HG03565 (cell line): ENCODE data around the gene ECT2L.

Source experiments
- ATAC-seq: cut with Tn5 transposase; IDR thresholded peaks from one replicate; pipeline ENCODE4 v1.9.1; 2021; ENCODE audit warnings: mild to moderate bottlenecking, moderate library complexity; ENCODE audit not compliant: unreplicated experiment

ECT2L gene, protein sequence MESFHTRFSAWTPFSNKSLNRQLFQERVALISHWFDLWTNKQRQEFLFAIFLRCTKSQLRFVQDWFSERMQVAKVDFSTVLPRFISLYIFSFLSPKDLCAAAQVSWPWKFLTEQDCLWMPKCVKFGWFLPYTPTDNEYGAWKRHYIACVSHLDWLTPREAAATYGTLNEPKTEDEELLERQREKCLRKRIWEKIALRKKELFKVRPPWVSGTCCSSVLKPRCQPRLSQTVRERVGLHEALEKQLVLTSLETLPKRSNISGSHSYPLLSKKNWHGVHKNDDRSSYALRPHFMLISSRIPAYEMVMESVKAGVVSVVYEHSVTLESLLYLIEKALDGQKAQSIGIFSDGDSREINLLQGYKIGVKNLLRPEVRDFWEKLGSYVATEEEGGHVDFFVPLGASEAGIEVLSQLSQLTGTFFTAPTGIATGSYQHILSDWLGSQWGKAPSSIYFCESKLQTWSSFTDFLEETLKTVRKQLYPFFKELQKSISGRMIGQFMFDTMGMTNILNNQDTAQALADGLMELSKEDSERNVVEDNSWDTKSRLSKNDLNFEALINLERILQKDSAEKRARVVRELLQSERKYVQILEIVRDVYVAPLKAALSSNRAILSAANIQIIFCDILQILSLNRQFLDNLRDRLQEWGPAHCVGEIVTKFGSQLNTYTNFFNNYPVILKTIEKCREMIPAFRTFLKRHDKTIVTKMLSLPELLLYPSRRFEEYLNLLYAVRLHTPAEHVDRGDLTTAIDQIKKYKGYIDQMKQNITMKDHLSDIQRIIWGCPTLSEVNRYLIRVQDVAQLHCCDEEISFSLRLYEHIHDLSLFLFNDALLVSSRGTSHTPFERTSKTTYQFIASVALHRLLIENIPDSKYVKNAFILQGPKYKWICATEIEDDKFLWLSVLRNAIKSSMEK

DNA sequence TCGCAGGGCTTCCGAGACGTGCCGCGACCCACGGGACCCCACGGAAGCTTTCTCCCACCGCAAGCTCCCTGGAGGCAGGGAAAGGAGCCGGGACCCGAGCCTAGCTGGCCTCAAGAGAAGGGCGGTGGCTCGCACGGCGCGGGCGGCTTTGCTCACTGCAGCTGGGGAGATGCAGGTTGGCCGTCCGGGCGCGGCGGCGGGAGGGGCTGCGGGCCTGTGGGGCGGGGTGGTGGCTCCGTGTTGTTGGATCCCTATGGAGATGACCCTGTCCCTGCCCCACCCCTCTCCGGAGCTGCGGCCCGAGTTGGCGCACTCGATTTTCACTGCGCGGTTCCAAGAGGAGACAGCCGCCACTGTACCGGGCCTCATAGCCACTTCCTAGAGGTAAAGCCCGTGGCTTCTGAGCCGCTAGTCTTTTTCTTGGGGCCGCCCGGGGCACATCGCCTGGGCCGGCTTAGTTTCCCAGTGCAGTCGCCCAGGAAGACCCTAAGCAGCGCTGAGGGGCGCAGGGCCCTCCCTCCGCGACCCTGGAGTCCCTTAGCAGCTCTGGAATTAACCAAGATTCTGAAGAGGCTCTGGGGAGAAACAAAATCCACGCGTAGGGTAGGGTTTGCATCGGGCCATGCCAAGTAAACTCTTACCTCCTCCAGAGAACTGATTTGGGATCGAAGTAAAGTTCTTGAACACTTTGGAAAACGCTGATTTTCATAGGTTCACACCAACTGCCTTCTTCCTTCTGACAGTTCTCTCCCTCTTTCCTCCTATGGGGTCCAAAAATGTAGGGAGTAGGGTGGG is at the start of gene ECT2L:
Gene ECT2L, plus strand, starts transcription at position 279 of the 795 bp plus-strand sequence. CDS start 17,188 bp downstream, outside the sequence.
- ATAC-seq, result no peak

DNA sequence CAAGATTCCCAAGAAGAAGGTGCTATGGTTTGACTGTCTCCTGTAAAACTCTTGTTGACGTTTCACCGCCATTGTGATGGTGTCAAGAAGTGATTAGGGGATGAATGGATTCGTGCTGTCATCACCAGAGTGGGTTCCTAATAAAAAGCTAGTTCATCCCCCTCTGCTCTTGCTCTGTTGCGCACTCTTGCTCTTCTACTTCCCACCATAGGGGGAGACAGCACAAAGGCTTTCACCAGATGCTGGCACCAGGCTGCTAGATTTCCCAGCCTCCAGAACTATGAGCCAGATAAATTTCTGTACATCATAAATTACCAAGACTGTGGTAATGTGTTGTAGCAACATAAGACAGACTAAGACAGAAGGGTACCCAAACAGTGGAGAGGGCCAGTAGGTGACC is 43.9 kb upstream of the ECT2L start:
- no peak for ATAC-seq

DNA sequence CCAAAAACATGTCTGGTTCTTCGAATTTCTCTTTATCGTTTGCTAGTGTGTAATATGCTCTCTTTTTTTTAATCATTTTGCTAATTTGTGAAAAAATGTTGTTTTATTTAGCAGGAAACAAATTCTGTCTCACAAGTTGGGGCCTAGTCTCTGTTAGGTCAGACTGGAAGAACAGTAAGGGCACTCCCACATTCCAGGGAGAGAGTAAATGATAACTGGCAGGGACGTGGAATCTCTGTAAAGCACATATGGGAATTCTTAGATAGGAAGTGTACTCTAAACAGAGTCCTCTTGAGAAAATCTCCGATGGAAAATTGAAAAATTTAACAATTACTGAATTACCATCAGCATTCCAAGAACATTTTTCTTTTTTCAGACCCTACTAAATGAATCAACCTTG is 38.8 kb upstream of the ECT2L start:
- no peak for ATAC-seq

DNA sequence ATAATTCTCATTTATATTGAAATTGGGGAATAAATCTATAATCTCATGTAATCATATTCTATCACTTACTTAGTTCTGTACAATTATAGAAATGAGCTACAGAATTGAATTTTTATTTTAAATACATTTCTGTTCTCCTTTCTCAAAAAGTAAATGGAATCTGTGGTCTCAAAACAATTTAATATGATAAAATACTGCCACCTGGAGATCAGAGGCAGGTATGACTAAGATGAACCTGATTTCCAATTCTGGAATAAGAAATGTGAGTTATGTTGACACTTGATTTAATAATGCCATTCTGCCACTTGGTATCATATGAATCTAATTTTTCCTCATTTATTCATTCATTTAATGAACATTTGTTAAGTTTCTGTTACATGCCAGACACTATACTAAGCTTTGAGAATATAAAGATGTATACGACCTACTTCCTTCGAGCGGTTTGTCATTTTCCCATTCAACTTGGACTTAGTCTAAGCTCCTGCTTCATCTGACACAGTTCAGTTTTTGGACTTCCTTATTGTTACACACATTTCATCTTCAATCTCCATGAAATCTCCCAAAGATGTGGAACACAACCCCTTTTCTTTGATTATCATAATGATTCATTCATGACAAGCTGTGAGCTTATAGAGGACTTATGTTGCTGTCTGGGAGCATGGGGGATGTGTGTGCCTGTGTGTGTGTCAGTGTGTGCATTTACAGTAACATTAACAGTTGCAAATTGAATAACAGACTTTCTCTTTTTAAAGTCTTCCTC is 29.8 kb upstream of the ECT2L start:
- ATAC-seq, result no peak

DNA sequence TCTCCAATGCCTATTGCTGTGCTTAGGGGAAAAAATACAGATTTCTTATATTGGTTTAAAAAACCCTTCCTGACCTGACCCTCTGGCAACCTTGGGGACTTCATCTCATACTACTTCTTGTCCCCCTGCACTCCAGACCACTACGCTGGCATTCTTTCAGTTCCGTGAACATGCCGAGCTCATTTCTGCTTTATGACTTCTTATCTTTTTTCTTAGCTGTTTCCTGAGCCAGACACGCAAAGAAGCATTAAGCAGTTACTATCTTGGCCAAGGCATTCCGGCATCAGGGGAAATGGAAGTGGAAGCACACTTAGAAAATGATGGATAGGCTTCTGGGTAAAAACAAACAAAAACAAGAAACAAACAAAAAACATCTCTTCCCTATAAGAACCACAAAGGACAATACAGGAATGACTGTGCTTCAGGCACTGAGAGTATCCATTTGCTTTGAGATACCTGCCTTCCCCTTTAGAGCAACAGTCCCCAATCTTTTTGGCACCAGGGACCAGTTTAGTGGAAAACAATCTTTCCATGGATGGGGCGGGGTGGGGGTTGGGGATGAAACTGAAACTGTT is 26.7 kb upstream of the ECT2L start:
- ATAC-seq, result no peak

DNA sequence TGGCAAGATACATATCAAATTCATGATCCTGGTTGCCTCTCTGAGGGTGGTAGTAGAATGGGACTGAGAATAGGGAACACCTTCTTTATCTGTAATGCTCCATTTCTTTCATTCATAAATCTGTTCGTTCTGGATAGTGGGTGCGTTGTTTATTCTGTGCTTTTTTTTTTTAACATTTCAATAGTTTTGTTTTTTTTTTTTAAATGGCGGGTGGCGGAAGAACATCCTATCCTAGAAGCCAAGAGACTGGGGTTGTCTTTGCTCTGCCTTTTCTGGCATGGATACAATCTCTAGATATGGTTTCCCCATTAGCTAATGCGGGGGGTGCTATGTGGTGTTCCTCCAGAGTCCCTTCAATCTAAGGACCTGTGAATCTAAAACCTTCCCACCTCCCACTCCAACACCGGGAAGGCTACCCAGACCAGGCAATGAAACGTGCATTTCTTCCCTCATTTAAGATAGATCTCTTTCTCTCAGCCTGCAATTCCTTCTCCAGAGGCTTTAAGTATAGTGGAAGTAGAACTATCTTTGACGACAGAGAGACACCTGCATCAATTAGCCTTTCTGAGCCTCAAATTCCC is 23.2 kb upstream of the ECT2L start:
- no peak for ATAC-seq

DNA sequence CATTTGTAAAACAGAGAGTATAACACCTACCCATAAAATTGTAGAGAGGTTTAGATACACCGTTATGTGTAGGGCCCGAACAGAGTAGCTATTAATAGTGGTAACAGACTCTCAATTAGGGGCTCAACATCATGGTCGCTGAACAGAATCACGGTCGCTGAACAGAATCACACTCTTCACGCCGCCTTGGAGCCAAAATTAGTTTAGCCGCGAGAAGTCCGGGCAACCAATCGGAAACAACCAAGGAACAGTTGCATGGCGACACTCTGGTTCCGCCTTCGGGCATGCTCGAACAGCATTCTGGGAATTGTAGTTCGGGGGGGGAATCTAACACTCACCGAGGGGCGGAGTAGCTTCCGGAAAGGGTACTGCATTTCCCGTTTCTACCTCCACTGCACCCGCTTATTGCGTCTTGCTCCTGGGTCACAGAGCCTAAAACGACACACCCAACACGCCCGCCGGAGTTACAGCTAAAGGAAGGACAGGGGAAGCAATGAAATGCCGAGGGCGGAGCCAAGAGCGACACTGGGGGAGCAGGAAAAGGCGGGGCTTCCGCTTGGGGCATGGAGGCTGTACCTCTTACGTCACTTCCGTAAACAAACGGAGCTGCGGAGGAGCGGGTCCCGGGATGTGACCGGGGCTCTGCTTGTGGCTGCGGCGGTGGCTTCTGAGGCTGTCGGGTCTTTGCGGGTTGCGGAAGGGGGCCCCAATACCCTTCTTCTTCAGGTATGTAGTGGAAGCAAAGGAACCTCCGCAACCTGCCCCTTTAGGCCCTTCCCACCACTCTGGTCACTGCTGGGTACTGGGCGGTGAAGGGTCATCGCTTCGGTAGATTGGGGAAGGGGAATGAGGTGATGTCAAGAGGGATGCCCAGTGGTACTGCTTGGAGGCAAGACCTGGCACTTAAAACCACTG is 22.5 kb upstream of the ECT2L start, which contains the start of gene CCDC28A:
Gene CCDC28A, plus strand, starts transcription at position 593 of the 915 bp plus-strand sequence. CDS start 2,352 bp downstream, outside the sequence.
- peak; percentile 77 for ATAC-seq

DNA sequence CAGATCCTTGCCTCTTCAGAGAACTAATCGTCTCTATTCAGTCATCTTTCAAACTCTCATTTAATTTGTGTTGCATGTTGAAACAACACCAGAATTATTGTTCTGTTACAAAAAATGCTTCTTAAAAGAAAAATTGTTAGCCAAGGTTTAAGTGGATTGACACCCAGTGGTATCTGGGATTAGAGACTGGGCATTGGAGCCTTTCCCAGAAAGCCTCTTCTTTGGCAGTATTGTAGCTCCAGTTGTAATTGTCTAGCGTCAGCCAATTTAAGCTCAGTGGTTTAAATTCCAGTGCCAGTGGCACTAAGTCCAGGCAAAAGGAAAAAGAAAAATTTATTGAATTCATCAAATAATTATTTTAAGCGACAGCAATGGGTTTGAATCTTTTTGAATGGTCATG is 21.5 kb upstream of the ECT2L start:
- no peak for ATAC-seq

DNA sequence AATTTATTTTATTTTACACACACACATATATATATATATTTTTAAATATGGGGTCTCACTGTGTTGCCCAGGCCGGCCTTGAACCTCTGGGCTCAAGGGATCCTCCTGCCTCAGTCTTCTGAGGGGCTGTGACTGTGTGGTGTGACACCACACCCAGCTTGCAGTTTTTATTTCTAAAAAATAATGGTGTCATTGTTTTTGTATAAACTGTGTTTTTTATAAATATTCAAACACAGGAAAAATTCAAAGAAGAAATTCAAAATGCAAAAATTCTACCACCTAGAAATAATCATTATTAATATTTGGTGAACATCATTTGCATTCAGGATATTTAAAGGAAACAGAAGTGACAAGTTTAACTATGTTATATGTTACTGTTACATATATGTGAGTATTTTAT is 19.2 kb upstream of the ECT2L start:
- no peak for ATAC-seq

DNA sequence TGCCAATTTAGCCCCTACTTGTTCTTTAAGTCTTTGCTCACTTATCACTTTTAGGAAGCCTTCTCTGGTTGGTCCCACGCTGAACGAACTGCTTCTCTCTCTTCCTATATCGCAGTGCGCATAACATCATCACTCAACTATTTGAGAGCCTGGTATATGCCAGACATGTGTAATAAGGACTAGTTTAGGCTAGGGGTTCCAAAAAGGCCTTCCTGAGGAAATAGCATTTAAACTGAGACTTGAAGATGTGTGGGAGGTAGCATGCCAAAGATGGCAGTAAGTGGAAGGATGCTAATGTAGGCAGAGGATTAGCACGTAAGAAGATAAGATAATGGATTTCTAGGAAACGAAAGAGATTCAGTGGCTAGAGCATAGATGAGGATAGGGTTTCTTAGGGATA is 17.6 kb upstream of the ECT2L start:
- no peak for ATAC-seq

DNA sequence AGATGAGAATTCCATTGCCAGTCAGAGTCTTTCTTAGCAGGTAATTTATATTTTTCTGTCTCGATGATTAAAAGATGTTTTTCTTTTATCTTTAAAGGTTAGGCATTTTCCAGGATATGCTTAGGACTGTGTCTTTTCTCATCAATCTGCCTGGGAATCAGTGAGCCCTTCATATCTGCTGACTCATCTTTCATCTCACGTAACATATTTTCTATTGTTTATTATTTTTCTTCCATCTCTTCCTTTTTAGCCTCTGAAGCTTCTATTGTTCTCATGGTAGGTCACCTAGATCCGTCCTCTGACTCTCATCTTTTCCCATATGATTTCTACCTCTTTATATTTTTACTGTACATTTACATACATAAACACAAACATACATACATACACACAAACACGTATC is 13.6 kb upstream of the ECT2L start:
- ATAC-seq, result no peak

DNA sequence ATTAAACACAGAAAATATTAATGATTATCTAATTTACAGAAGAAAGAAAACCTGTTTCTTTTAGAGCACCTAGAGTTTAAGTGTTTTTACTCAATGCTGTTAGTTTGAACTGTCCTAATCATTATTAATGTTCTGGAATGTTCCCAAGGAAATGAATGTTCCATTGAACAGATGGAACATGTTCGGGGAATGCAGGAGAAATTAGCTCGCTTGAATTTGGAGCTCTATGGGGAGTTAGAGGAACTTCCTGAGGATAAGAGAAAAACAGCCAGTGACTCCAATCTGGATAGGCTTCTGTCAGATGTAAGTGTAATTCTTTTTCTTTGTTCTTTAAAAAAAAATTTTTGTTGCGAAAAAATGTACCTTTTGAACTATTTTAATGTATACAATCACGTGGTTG is 10.8 kb upstream of the ECT2L start:
- ATAC-seq, result no peak

DNA sequence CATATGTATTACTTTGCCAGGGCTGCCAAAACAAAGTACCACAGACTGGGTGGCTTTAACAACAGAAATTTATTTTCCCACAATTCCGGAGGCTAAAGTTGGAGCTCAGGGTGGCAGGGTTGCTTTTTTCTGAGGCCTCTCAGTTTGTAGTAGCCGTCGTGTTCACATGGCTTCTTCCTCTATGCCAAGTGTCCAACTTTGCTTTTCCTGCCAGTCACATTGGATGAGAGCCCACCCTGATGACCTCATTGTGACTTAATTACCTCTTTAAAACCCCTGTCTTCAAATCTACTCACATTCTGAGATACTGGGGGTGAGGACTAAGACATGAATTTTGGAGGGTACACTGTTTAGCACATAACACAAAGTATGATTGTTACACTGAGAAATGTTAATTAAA is 9.9 kb upstream of the ECT2L start:
- no peak for ATAC-seq

DNA sequence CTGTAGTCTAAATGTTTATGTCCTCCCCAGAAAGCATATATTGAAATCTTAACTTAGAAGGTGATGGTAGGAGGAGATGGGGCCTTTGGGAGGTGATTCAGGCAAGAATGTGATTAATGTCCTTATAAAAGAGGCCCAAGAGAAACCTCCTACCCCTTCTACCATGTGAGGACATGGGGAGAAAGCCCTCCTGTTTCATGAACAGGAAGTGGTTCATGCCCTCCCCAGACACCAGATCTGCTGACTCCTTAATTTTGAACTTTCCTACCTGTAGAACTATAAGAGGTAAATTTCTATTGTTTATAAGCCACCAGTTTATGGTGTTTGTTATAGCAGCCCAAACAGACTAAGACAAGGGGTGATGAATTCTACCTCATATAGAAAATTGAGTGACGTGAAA is 8.7 kb upstream of the ECT2L start:
- no peak for ATAC-seq

DNA sequence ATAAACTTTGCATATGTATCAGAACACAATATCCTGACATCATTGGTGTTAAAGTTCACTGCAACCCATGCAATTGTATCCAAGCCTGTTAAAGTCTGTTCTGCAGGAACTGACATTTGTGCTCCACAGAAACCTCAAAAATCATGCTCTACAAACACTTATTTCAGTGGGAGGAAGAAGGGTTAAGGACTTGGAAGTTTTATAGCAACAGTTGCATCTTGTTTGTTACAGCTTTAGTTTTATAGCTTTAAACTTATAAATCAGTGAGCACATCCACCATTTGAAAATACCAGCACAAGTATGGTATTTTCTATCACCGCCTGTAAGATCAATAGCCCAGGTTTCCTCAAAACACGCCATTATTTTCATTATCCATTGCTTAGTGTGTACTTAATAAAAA is 884 bp downstream of the ECT2L start:
- no peak for ATAC-seq

DNA sequence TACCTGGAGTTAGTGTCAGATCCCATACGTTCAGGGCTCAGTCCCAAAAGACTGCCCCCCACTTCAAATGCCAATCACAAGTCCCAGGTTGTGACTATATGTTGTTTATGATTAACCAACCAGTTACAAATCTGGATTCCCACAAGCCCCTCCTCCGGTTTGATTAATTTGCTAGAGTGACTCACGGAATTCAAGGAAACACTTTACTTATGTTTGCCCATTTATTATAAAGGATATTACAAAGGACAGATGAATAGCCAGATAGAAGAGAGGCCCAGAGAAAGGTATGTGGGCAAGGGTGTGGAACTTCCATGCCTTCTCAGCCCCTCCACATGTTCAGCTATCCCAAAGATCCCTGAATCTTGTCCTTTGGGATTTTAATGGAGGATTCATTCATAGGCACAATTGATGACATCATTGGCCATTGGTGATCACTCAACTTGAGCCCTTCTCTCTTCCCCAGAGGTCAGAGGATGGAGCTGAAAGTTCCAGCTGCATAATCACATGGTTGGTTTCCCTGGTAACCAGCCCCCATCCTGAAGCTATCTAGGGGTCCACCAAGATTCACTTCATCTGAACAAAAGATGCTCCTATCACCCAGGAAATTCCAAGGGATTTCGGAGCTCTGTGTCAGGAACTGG is 2.0 kb downstream of the ECT2L start:
- no peak for ATAC-seq

DNA sequence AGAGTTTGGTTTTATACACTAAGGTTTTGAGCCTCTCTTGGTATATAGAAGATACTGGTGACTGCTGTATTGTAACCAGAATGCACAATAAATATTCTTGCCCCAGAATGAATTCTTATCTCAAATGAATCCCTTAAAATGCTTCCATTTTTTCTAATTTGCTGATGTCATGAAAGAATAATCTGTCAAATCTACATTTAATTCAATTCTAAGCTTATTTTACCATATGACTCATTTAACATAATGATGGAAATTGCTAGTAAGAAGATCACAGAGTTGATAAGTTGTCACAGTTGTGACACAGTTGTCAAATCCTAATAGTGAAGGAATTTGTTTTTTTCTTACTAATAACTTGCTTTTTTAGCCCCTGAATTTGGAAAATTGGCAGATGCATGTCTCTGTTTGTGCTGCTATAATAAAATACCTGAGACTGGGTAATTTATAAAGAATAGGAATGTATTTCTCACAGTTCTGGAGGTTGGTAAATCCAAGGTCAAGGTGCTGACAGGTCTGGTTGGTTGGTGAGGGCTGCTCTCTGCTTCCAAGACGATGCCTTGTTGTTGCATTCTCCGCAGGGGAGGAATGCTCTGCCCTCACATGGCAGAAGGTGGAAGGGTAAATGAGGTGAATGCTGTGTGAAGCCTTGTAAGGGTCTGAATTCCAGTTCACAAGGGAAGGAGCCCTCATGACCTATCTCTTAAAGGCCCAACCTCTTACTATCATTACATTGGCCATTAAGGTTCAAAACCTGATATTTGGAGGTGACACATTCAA is 4.7 kb downstream of the ECT2L start:
- no peak for ATAC-seq
